ENCODE data around the gene RALGDS. TPM values are rescaled to one million over a fixed set of nuclear protein-coding genes. Genes with fewer than 3 reads are reported as not detected.

RALGDS gene
- total and polyA plus RNA-seq, 2 of the 13 experiments (the other 11 are each of a cell fraction or from before 2014, with no cell fraction given): 12.9 to 25.5 TPM

GRCh38 chr9:133124907-133125275 is 3.9 kb upstream of the RALGDS start:
- in situ Hi-C loops (cut with HindIII; ENCODE audit: extremely low pct_ligation_motif_present, low pct_unique_long_range_greater_than_20kb): no loop called here
- no peaks in the 10 kb centered on the region for H3K79me2 ChIP-seq (ENCODE audit: insufficient read depth, low read length)

DNA sequence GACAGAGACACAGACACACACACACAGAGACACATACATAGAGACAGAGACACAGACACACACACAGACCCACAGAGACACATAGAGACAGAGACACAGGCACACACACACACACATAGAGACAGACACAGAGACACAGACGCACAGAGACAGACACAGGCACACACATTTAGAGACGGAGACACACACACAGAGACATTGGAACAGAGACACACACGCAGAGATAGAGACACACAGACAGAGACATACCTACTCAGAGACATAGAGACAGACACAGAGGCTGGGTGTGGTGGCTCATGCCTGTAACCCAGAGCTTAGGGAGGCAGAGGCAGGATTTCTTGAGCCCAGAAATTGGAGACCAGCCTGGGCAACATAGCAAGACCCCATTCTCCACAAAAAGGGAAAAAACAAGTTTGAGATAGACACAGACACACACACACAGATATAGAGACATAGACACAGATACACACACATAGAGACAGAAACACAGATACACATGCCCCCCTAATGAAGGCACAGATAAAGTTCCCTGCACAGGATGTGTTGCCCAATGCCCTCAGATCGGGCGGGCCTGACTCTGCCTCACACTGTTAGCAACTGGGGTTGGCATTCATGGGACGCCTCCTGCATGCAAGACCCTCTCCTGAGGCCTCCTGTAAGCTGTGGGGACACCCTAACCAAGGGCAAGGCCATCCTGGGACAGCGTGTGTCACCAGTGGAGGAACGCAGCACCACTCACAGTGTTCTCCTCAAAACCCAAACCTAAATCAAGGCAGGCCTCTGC is 3.3 kb upstream of the RALGDS start:
- ATAC-seq (no peak), DNase-seq (ENCODE audit: low spot score) (no peak), FAIRE-seq (no peak)
- Histone ChIP-seq H2AFZ (ENCODE audit: low read length) (no peak overlapping the region), H3K4me3 (replicated peaks in 1 of 3; ENCODE audit: insufficient read depth in 1 of 3, low read depth in 2 of 3, low read length in 3 of 3) (no peak overlapping the region), H4K20me1 (ENCODE audit: insufficient read depth, low read length) (no peaks in the 10 kb centered on the region; the same call in 1 of the 2 replicates), H3K9ac (ENCODE audit: insufficient read depth, low read depth, low read length) (no peak overlapping the region), H3K4me2 (ENCODE audit: low read depth, low read length) (no peak overlapping the region), H3K4me1 (ENCODE audit: insufficient read depth, low read length) (peaks cover 40% of the 10 kb centered on the region), H3K9me3 (ENCODE audit: low read length) (no peaks in the 10 kb centered on the region), H3K27ac (ENCODE audit: extremely low read length, insufficient read depth, low read length) (no peak overlapping the region), H3K36me3 (replicated peaks in 1 of 2; ENCODE audit: control insufficient read depth in 1 of 2, insufficient read depth in 2 of 2, low read length in 2 of 2) (no peaks in the 10 kb centered on the region), H3K79me2 (ENCODE audit: insufficient read depth, low read length) (no peaks in the 10 kb centered on the region), H3K27me3 (ENCODE audit: control insufficient read depth in 1 of 2, insufficient read depth in 2 of 2, low read length in 2 of 2) (no peaks in the 10 kb centered on the region)
- 97% methylated on average over 5 of the region's 8 CpGs for WGBS (ENCODE audit: low lambda C conversion rate)
- no TSS peak for BruUV-seq (replicated peaks)
- TF ChIP-seq FOXP1 (IDR thresholded peaks at IDR 0.05) (0 out of 2 replicates have a peak, but pooled peaks have one; percentile 30), FOXP1 (CRISPR knock-in tag; IDR thresholded peaks at IDR 0.05) (no peak), PLRG1 (conservative IDR thresholded peaks at IDR 0.05) (no peak), SAP130 (CRISPR knock-in tag; IDR thresholded peaks at IDR 0.05; ENCODE audit: low read depth) (no peak), HMG20A (CRISPR knock-in tag; IDR thresholded peaks at IDR 0.05; ENCODE audit: borderline replicate concordance) (no peak), ZNF121 (CRISPR knock-in tag; IDR thresholded peaks at IDR 0.05) (peak; percentile 80; the same call in 1 of the 2 replicates)
- intact Hi-C loops (cut with micrococcal nuclease; ENCODE audit: unreplicated experiment) (no loop called here), in situ Hi-C loops (cut with HindIII; ENCODE audit: extremely low pct_ligation_motif_present, low pct_unique_long_range_greater_than_20kb) (no loop called here)
- CTCF ChIA-PET (ENCODE audit: low intra/inter-chr PET ratio, low total read pairs): no interaction called here
- POLR2A ChIA-PET: no interaction called here

More at GRCh38 chr9:133124907-133125275, 3.9 kb upstream of the RALGDS start:
- TF ChIP-seq SALL1 (CRISPR knock-in tag; IDR thresholded peaks at IDR 0.05): no peak
- Histone ChIP-seq H3K27ac (ENCODE audit: extremely low read length, insufficient read depth, low read length) (no peak overlapping the region), H3K27me3 (ENCODE audit: control insufficient read depth in 1 of 2, insufficient read depth in 2 of 2, low read length in 2 of 2) (no peaks in the 10 kb centered on the region), H2AFZ (ENCODE audit: low read length) (no peak overlapping the region), H3K9me3 (ENCODE audit: low read length) (no peaks in the 10 kb centered on the region), H3K4me3 (replicated peaks in 1 of 3; ENCODE audit: insufficient read depth in 1 of 3, low read depth in 2 of 3, low read length in 3 of 3) (no peak overlapping the region), H3K4me2 (ENCODE audit: low read depth, low read length) (no peak overlapping the region), H4K20me1 (ENCODE audit: insufficient read depth, low read length) (no peaks in the 10 kb centered on the region), H3K4me1 (ENCODE audit: insufficient read depth, low read length) (peaks cover 34% of the 10 kb centered on the region), H3K36me3 (replicated peaks in 1 of 2; ENCODE audit: control insufficient read depth in 1 of 2, insufficient read depth in 2 of 2, low read length in 2 of 2) (no peaks in the 10 kb centered on the region), H3K9ac (ENCODE audit: insufficient read depth, low read depth, low read length) (no peak overlapping the region)
- 71% methylated on average over 2 of the region's 2 CpGs for WGBS (ENCODE audit: low lambda C conversion rate)
- no peak for DNase-seq (ENCODE audit: low spot score)
- POLR2A ChIA-PET: no interaction called here
- FAIRE-seq: no peak
- BruUV-seq (replicated peaks): no TSS peak
- intact Hi-C loops (cut with micrococcal nuclease; ENCODE audit: unreplicated experiment): no loop called here
- no peak for ATAC-seq
- CTCF ChIA-PET (ENCODE audit: low intra/inter-chr PET ratio, low total read pairs): no interaction called here
